Kidney epithelial cell (primary cell): Measurements from ENCODE around the gene ARSA. TPM values are rescaled to one million over a fixed set of nuclear protein-coding genes. Genes with fewer than 3 reads are reported as not detected.

Experiments used
- DNase-seq: peaks from one replicate; pipeline ENCODE4 v3.0.0-alpha.2; 2010; ENCODE audit warnings: low read depth
- H3K27me3 ChIP-seq: 2 replicates; pipeline ENCODE4 v1.6.0; 2011; ENCODE audit warnings: low read length; ENCODE audit not compliant: control insufficient read depth, insufficient read depth
- H3K36me3 ChIP-seq: 2 replicates; pipeline ENCODE4 v1.5.1; 2011; ENCODE audit warnings: low read length; ENCODE audit not compliant: control insufficient read depth, insufficient read depth
- H3K4me3 ChIP-seq: 2 replicates; pipeline ENCODE4 v1.5.1; 2011; ENCODE audit warnings: low read depth, mild to moderate bottlenecking, control low read depth, low read length
- total RNA-seq: library from RNA; depleted of rRNA; stranded (reverse); fragments of >200 nt; gene quantifications from 2 replicates; pipeline ENCODE4 v1.2.3, GENCODE V29; 2015
- TF ChIP-seq, protein P1 (sequence below): IDR thresholded peaks from 2 replicates; pipeline ENCODE4 v1.5.1; 2011; ENCODE audit warnings: mild to moderate bottlenecking, moderate library complexity, low read length, control low read depth, inconsistent platforms; ENCODE audit not compliant: insufficient read depth, poor library complexity, severe bottlenecking

The ARSA gene
- total RNA-seq, 1 donor from 2014 or later = 42.7 TPM

DNA sequence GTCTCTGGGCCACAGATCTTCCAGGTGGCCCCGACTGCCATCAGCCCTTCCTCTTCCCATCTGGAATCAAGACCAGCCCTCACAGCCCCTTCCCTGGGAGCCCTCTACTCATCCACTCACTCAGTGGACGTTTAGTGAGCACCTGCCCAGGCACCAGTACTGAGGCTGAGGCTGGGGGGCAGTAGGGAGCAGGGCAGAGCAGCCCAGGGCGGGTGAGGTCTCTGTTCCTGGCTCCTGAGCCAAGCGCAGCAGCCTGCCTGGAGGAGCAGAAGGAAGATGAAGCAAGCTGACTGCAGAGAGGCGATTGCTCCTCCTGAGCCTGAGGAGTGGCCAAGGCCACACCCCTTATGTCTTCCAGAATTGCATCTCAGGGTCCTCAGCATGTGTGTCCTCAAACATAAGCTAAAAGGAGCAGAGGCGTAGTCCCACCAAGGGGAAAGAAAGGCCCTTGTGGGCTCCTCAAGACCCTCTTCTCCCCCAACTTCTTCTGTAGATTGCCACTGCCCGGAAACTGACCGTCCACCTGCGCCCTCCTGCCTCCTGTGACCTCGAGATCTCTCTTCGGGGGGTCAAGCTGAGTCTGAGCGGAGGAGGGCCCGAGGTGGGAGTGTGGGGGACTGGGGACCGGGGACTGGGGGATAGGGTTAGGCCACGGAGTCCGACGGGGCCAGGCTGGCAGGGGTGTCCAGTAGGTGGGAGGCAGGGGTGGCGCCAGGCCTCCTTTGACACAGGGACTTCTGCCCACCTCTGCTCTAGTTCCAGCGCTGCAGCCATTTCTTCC is 21.6 kb downstream of the ARSA start:
- Histone ChIP-seq H3K4me3 (no peak overlapping the region), H3K27me3 (peaks cover 87% of the 10 kb centered on the region), H3K36me3 (no peaks in the 10 kb centered on the region)
- TF ChIP-seq, protein P1, sequence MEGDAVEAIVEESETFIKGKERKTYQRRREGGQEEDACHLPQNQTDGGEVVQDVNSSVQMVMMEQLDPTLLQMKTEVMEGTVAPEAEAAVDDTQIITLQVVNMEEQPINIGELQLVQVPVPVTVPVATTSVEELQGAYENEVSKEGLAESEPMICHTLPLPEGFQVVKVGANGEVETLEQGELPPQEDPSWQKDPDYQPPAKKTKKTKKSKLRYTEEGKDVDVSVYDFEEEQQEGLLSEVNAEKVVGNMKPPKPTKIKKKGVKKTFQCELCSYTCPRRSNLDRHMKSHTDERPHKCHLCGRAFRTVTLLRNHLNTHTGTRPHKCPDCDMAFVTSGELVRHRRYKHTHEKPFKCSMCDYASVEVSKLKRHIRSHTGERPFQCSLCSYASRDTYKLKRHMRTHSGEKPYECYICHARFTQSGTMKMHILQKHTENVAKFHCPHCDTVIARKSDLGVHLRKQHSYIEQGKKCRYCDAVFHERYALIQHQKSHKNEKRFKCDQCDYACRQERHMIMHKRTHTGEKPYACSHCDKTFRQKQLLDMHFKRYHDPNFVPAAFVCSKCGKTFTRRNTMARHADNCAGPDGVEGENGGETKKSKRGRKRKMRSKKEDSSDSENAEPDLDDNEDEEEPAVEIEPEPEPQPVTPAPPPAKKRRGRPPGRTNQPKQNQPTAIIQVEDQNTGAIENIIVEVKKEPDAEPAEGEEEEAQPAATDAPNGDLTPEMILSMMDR = no peak
- no peak for DNase-seq

DNA sequence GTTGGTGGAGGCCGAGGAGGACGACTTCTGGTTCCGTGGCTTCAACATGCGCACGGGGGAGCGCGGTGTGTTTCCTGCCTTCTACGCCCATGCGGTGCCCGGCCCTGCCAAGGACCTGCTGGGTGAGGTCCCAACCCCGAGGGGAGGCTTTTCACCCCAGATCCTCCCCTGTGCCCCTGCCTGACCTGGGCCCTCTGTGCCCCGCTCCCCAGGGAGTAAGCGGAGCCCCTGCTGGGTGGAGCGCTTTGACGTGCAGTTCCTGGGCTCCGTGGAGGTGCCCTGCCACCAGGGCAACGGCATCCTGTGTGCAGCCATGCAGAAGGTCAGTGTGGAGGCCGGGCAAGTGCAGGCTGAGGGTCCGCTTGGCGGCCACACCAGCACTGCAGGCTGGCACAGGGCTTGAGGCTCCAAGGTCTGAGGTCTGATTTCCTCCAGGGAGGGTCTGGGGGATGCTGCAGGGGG is 22.3 kb downstream of the ARSA start:
- TF ChIP-seq, protein P1 = no peak
- Histone ChIP-seq H3K4me3 (no peak overlapping the region), H3K36me3 (no peaks in the 10 kb centered on the region), H3K27me3 (peaks cover 89% of the 10 kb centered on the region)
- DNase-seq = no peak

DNA sequence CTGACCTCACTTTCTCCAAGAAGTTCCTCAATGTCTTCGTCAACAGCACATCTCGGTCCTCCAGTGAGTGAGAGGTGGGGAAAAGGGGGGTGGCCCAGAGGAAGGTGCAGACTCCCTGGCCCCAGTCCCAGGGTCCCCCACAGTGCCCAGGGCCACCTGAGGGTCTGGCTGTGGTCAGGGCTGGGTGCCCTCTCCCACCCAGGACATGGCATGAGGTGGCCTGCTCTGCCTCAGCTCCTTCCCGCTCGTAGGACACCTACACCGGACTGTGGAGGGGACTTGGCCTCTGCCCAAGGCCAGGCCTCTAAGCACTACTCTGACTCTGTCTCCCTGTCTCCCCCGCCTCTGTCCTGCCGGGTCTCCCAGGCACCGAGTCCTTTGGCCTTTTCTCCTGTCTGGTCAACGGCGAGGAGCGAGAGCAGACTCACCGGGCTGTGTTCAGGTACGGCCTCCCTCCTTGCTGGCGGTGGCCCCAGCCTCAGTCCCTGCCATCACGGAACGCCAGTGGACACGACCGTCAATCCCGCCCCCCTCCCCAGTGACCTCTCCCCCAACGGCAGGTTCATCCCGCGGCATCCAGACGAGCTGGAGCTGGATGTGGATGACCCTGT is 22.8 kb downstream of the ARSA start:
- Histone ChIP-seq H3K4me3 (no peak overlapping the region), H3K36me3 (no peaks in the 10 kb centered on the region), H3K27me3 (peaks cover 85% of the 10 kb centered on the region)
- DNase-seq = no peak
- TF ChIP-seq, protein P1 = no peak

DNA sequence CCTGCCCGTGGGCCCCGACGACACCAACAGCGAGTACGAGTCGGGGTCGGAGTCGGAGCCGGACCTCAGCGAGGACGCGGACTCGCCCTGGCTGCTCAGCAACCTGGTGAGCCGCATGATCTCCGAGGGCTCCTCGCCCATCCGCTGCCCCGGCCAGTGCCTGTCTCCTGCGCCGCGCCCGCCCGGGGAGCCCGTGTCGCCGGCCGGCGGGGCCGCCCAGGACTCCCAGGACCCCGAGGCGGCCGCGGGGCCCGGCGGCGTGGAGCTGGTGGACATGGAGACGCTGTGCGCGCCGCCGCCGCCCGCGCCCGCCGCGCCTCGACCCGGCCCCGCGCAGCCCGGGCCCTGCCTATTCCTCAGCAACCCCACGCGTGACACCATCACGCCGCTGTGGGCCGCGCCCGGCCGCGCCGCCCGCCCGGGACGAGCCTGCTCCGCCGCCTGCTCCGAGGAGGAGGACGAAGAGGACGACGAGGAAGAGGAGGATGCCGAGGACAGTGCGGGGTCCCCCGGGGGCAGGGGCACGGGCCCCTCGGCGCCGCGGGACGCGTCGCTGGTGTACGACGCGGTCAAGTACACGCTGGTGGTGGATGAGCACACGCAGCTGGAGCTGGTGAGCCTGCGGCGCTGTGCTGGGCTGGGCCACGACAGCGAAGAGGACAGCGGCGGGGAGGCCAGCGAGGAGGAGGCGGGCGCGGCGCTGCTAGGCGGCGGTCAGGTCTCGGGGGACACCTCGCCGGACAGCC is 23.5 kb downstream of the ARSA start:
- TF ChIP-seq, protein P1 = no peak
- Histone ChIP-seq H3K4me3 (no peak overlapping the region), H3K36me3 (no peaks in the 10 kb centered on the region), H3K27me3 (peaks cover 86% of the 10 kb centered on the region)
- DNase-seq = no peak

DNA sequence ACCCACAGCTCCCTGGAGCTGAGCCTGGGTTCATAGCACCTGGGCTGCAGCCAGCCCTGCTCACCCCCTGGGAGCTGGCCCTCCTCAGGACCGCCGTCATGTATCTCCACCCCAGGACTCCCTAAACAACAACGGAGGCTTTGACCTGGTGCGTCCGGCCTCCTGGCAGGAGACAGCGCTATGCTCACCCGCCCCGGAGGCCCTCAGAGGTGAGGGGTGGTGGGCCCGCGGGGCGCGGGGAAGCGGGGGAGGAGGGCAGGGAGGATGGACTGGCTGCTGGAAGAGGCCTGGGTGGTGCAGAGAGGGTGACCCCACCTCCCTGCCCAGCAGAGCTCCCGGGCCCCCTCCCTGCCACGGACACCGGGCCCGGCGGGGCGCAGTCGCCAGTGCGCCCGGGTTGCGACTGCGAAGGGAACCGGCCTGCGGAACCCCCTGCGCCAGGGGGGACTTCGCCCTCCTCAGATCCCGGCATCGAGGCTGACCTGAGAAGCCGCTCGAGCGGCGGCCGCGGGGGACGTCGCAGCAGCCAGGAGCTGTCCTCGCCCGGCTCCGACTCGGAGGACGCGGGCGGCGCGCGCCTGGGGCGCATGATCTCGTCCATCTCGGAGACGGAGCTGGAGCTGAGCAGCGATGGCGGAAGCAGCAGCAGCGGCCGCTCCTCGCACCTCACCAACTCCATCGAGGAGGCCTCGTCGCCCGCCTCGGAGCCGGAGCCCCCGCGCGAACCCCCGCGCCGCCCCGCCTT is 24.3 kb downstream of the ARSA start:
- TF ChIP-seq, protein P1 = no peak
- Histone ChIP-seq H3K36me3 (no peaks in the 10 kb centered on the region), H3K27me3 (peaks cover 82% of the 10 kb centered on the region), H3K4me3 (no peak overlapping the region)
- no peak for DNase-seq
